GM18502 (cell line): ENCODE measurements around the gene ST6GALNAC3.

Experiments used
- ATAC-seq: cut with Tn5 transposase; IDR thresholded peaks from one replicate; pipeline ENCODE4 v1.9.1; 2021; ENCODE audit warnings: mild to moderate bottlenecking; ENCODE audit not compliant: unreplicated experiment, poor library complexity

ST6GALNAC3 gene

GRCh38 chr1:76390456-76390855 is 315.9 kb downstream of the ST6GALNAC3 start:
- ATAC-seq, result no peak

DNA sequence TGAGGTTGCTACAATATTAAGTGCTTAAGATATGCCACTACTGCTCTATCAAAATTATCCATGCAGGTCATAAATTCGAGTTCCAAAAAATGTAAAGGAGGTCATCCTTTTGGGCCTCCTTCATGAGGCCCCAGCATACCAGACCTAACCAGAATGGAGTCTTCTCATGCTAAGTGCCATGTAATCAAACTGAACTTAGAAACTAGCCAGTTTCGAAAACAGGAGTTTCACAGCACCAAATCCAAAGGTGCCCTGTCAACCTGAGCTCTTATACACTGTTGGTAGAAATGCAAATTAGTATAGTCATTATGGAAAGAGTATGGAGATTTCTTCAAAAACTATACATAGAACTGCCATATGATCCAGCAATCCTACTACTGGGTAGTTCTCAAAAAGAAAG is 320.5 kb downstream of the ST6GALNAC3 start:
- ATAC-seq, result no peak

- ATAC-seq, result no peak
Observed at GRCh38 chr1:76402128-76402527, 327.6 kb downstream of the ST6GALNAC3 start.

DNA sequence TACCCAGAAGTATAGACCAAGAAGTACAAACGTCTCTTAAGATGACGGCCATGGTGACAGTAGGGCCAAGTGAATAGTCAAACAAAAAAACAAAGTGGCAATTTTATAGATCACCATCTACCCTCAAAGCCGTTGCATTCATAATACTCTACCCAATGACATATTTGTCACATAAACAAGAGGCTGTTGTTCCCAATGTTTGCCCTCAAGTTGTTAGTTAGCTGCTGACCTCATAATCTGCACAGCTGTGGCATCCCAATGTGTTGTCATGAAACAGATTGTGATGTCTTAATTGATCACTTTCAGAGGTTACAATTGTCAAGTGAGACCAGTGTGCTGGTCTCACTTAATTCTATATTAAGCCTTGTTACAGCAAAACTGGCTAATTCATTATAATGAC is 333.8 kb downstream of the ST6GALNAC3 start:
- ATAC-seq, result no peak

DNA sequence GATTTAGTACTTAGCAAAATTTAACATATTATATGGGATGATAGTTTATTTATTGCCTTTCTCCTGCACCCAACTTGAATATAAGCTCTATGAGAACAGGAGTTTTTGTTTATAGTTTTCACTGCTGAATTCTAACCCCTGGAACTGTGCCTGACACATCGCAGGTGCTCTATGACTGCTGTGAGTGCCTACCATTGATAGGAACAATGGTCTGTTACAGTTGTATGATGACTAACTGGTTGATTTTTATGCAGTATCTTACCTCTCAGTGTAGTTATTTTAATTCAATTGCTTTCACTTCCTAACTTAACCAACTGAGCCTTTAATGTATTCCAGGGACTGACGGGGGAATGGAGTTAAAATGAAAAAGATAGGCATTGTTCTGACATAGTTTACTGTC is 336.0 kb downstream of the ST6GALNAC3 start:
- no peak for ATAC-seq

- ATAC-seq, result no peak
Observed at GRCh38 chr1:76418531-76418930, 344.0 kb downstream of the ST6GALNAC3 start.

DNA sequence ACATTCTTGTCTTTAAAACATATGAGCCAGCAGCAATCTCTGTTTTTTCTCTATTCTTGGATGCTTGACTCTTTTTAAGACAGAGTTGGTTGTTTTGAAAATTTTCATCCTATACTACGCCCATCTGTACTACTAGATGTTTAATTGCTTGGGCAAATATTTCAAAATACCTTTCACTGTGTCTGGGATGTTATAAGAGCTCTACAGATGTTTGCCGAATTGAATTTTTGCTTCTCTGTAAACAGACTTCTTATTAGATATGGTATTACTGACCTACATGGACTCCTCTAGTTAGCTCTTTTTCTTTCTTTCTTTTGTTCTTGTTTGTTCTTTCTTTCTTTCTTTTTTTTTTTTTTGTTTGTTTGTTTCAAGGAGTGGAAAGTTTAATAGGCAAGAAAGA is 345.1 kb downstream of the ST6GALNAC3 start:
- no peak for ATAC-seq

- ATAC-seq, result peak; percentile 91
Observed at GRCh38 chr1:76425201-76426145, 350.9 kb downstream of the ST6GALNAC3 start.

GRCh38 chr1:76426606-76427005 is 352.1 kb downstream of the ST6GALNAC3 start:
- ATAC-seq, result no peak

DNA sequence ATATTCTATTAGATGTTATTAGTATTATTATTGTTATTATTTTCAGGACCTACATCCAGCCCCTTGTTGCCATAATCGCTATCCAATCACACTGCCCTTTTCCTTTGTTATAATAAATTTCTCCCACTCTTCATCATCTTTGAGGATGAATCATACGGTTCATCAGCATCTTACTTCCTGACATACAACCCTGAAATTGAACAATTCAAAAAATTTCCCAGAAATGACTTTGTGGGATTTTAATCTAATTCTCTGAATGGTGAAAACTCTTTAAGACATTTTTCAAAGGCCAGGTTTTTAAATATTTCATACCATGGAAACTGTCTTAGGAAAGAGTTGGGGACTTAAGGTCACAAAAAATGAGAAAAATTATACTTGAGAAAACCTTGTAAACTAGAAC is 353.5 kb downstream of the ST6GALNAC3 start:
- ATAC-seq, result no peak

DNA sequence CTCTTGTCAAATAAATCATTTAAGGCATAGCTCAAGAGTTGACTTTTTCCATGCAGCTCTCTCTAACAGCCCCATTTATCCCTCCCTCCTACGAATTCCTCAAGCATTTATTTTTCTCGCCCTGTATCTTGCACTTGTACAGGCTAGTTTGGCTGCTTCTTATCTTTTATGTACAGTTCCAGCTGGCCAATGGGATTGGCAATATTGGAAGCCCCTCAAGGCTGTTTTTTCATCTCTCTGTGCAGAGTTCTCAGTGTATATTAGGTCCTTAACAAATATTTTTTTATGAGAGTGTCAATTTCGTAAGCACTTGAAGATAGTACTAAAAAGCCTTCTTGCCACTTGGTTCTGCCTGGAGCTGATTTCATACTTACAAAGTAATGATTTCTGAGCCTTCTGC is 356.0 kb downstream of the ST6GALNAC3 start:
- no peak for ATAC-seq

- ATAC-seq, result no peak
Observed at GRCh38 chr1:76433526-76433925, 359.0 kb downstream of the ST6GALNAC3 start.

DNA sequence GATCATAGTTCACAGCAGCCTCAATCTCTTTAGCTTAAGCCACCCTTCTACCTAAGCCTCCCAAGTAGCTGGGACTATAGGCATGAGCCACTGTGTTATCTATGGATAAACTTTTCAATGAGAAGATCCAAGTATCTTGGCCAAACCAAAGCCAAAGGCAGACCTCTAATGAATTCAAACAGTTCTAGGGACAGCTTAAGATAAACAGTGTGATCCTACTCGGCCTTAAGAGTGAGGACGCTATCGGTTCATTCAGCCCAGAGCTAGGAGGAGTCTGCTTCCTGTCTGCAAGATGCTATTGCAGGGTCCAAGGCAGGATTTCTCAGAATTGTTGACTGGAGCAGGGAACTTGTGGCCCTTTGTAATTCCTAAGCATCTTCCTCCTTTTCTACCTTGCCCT is 368.7 kb downstream of the ST6GALNAC3 start:
- ATAC-seq, result no peak

DNA sequence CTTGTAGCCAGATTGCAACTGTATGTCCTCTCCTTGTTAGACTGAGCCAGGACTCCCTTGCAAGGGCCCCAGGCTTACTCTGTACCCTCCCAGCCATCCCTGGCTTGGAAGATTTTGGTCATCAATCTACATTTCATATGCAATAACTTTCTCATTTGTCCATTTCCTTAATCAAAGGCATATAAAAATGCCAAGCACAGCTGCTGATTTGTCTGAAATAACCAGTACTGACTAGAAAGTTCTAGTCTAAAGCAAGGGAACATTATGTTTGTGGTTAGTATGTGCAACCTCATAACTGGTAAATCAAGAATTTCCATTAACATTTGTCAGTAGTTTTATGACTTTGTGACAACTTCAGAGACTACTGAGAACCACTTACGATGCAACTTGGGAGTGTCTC is 370.2 kb downstream of the ST6GALNAC3 start:
- no peak for ATAC-seq

DNA sequence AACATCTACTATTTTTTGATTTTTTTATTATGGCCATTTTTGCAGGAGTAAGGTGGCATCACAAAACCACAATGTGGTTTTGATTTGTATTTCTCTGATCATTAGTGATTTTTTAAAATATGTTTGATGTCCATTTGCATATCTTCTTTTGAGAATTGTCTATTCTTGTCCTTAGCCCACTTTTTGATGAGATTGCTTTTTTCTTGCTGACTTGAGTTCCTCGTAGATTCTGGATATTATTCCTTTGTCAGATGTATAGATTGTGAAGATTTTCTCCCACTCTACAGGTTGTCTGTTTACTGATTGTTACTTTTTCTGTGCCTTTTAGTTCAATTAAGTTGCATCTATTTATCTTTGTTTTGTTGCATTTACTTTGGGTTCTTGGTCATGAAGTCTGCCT is 375.7 kb downstream of the ST6GALNAC3 start:
- no peak for ATAC-seq

DNA sequence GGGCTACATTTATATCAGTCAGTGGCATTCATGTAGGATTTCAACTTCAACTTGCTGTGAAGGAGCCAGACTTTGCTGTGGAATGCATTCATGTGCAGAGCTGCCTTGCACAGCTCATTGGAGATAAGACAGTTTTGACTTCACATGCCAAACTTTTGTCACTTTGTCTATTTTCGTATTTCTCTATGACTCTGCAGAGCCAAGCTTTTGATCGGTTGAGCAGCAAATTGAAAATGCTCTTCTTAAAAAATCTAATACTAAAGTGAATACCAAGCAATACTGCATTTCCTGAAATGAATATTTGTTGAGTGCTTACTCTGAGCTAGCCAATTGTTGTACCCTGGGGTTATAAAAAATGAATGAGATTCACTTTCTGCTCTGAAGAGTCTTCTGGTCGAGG is 388.7 kb downstream of the ST6GALNAC3 start:
- ATAC-seq, result peak; percentile 60

- peak; percentile 21 for ATAC-seq
Observed at GRCh38 chr1:76463849-76464248, 389.3 kb downstream of the ST6GALNAC3 start.

DNA sequence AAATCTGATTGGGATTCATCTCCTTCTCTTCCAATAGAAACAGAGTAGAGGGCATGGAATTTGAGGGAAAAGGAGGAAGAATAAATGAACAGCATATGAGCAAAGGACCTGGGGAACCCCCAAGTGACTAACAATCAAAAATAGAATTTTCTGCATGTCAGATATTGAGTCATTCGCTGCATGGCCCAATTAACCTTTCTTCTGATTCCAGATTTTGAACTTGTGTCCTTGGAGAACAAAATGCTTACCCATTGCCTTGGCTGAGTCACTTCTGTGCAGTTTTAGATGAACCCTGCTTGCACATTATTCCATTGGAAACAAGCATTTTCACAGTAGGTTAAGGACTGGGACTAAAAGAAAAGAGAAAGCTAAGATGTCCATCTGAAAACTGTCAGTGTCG is 390.5 kb downstream of the ST6GALNAC3 start:
- peak; percentile 49 for ATAC-seq

DNA sequence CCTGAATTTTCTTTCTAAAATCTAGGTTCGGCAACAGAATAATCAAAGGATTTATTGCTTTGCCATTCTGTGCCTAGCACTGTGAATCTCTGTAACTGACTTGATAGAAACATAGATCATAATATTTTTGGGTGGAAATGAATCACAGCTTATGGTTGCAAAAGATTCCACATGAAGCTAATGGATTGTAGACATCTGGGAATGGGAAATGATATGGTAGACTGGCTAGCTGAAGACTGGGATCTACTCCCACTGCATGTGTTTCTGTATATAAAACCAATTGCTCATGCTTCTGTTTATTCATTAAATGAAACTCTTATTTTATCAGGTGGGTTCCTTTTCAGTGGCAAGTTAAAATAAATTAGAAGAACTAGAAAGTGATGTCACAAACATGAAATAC is 395.6 kb downstream of the ST6GALNAC3 start:
- no peak for ATAC-seq

GRCh38 chr1:76471536-76471935 is 397.0 kb downstream of the ST6GALNAC3 start:
- ATAC-seq, result no peak

DNA sequence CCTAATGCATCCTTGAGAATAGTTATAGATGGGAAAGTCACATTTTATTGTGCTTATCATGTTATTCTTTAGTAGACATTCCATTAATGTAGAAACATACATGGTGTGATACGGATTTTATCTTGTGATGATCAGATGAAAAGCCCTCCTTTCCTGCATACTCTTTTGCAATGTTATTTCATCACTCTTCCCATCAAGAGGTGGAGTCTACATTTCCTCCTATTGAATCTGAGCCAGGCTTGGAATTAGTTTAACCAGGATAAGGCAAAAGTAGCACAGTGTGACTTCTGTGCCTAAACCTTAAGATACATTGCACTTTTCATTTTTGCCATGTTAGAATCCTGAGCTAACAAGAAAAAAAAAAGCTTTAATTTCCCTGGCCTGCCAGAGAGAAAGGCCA is 399.0 kb downstream of the ST6GALNAC3 start:
- ATAC-seq, result no peak

GRCh38 chr1:76474922-76475321 is 400.4 kb downstream of the ST6GALNAC3 start:
- ATAC-seq, result no peak
